Measurements from ENCODE around the gene AAGAB.

DNA sequence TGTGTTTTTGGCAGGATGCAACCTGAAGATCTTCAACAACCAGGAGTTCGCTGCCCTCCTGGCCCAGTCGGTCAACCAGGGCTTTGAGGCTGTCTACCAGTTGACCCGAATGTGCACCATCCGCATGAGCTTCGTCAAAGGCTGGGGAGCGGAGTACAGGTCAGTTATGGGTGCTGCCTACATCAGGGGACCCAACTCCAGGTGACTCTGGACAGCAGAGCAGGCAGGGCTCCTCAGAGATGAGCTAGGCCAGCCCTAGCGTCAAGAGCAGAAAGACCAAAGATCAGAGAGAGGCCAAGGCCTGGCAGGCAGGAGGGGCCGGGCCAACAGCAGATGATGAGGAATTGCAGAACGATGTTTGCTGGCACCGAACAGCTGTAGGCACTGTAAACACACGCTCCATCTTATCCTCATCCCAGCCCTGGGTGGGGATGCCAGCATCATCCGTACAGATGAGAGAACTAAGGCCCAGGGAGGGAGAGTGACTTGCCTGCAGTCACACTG is 67.1 kb downstream of the AAGAB start:
- TF ChIP-seq, protein P1, sequence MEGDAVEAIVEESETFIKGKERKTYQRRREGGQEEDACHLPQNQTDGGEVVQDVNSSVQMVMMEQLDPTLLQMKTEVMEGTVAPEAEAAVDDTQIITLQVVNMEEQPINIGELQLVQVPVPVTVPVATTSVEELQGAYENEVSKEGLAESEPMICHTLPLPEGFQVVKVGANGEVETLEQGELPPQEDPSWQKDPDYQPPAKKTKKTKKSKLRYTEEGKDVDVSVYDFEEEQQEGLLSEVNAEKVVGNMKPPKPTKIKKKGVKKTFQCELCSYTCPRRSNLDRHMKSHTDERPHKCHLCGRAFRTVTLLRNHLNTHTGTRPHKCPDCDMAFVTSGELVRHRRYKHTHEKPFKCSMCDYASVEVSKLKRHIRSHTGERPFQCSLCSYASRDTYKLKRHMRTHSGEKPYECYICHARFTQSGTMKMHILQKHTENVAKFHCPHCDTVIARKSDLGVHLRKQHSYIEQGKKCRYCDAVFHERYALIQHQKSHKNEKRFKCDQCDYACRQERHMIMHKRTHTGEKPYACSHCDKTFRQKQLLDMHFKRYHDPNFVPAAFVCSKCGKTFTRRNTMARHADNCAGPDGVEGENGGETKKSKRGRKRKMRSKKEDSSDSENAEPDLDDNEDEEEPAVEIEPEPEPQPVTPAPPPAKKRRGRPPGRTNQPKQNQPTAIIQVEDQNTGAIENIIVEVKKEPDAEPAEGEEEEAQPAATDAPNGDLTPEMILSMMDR (conservative IDR thresholded peaks at IDR 0.05): no peak
- TF ChIP-seq EZH2 (IDR thresholded peaks at IDR 0.05; ENCODE audit: low read depth): no peak

Data from PC-9 (cell line).